ENCODE data around the gene ARFGEF3.
"Not testable (repeated sequence)": the region's sequence is repeated elsewhere in the genome, so short reads cannot be mapped to it uniquely, and the experiment has no call there.

GRCh38 chr6:138368684-138369083, 206.9 kb downstream of the ARFGEF3 start:
- TF ChIP-seq CTCF (conservative IDR thresholded peaks at IDR 0.05); ZFX (IDR thresholded peaks at IDR 0.05): not testable (repeated sequence)

All from C4-2B (cell line).